HG03521 (cell line): Measurements from ENCODE around the gene SNAI3.

Experiments used
- ATAC-seq: cut with Tn5 transposase; IDR thresholded peaks from one replicate; pipeline ENCODE4 v1.9.1; 2021; ENCODE audit warnings: mild to moderate bottlenecking, moderate library complexity; ENCODE audit not compliant: unreplicated experiment

Gene SNAI3

DNA sequence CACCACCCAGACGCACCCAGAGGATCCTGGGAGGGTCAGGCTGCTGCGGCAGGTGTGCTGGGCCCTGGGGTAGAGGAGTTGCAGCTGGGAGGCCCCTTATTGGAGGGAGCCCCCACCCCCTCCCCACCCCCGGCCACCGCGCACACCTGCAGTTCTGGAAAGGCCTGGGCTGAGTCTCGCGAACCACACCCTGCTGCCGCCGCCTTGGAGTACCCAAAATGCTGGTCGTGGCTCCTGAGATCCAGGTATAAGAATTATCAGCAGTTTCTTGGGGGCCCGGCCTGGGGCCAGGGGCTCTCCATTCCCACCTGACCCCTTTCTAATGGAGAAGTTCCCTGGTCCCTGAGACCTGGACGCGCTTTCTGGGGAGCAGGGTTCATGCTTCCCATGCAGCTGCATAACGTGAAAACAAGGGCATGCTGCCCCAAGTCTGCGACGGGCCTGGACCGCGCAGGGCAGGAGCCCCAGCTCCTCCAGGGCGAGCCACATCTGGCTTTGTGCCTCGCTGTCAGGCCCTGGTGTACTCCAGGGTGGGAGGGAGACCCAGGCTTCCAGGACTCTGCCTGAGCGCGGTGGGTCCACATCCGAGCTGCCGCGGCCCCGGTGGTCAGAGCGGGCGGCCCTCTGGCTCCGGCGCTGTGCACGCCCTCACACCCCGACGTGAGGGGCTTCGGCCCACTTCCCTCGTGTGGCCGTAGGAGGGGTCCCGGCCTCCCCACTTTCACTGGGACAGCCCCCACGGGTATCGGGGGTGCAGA is 7.3 kb upstream of the SNAI3 start:
- ATAC-seq, result no peak

DNA sequence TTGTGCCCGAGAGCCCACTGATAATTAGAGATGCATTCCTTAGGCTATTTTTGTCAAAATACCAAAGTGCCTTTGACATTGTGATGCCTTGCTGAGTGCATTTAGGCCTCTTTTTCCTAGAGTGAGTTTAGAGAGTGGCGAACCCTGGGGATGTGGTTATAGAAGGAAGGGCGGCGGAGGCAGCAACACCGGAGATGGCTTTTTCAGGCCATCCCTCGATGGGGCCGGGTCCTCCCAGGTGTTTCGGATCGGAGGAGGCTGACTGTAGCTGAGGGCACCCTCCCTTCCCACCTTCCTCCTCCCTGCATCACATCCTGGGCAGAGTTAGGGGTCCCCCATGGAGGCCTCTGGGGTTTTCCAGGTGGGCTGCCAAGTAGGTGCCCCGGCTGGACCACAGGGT is 6.6 kb upstream of the SNAI3 start:
- no peak for ATAC-seq

DNA sequence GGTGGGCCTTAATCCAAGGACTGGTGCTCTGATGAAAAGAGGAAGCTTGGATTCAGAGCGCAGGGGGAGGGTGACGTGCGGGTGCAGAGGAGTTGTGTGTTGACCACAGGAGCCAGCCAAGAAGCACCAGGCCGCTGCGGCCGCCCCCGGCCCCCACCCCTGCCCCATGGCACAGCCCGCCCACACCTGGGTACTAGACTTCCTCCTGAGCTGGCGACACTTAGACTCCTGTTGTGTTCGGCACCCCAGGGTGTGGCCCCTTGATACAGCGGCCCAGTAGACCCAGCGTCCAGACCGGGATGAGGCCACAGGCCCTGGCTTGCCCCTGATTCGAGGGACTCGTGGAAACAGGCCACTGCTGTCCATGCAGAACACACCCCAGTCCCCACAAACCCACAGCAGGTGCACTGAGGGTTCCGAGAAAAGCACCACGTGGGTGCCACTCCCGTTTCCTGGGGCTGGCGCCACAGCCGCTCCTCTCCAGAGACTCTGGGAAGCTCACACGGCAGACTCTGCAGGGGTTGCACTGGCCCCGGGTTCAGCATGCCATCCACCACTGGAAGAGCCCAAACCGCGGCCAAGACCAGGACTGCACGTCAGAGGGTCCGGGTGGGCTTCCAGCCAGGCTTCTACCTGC is 5.7 kb upstream of the SNAI3 start:
- ATAC-seq, result no peak

DNA sequence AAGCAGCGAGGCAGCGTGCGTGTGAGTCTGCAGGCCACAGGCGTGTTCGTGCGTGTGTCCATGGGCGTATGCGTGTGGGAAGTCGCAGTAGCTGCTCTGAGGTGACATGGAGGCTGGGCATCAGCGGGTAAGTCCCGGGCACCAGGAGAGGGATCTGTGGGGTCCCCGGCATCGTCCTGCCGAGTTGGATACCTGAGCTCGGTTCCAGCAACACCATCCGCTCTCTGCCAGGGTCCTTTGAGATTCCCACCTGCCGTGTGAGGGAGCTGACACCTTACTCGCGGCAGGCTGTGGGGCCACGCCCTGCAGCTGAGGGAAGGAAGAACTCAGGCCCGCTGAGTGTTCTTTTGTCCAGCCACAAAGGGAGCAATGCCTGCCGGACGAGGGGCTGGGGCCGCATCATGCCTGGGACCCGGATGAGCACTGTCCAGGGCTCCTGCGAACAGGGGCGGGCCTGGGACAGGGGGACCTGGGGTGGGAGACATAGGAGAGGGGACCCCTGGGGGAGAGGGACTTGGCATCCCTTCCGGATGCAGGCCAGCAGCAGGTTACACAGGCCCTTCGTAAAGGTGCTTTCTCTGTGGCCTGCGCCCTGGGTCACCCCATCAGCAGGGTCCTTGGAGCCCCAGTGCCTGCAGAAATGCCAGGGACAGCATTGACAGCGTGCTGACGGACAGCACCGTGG is 5.0 kb upstream of the SNAI3 start:
- ATAC-seq, result no peak

DNA sequence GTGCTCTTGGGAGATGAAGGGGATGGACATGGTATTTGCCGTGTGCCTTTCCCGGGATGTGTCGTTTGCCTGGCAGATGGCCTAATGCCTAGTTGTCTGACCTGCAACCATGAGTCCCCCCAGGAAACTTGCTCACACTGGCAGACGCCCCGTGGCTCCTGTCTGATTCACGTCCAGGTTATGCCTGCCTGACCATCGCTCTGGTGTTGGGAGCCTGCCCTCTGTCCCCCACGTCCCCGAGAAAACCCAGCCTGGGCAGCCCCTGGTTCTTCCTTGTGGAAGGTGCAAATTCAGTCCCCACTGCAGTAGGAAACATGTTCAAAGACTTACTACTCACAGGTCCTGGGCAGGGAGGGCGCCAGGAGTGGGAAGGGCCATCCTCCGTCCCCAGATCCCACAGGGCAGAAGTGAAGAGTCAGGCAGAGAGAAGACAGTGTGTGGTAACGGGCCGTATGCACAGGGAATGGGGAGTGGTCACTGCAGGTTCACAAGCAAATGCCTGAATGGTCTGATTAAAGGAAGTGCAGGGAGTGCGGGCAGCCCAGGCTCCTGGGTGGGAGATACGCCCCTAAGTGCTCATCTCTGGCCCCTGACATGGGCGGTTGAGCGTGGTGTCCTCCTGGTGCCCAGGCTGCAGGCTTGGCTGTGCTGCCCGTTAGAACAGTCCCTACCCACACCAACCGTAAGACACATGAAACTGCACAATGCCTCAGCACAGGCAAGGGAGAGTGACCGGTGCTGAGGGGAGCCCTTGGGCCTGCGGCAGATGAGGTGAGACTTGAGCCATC is 4.2 kb upstream of the SNAI3 start:
- no peak for ATAC-seq

DNA sequence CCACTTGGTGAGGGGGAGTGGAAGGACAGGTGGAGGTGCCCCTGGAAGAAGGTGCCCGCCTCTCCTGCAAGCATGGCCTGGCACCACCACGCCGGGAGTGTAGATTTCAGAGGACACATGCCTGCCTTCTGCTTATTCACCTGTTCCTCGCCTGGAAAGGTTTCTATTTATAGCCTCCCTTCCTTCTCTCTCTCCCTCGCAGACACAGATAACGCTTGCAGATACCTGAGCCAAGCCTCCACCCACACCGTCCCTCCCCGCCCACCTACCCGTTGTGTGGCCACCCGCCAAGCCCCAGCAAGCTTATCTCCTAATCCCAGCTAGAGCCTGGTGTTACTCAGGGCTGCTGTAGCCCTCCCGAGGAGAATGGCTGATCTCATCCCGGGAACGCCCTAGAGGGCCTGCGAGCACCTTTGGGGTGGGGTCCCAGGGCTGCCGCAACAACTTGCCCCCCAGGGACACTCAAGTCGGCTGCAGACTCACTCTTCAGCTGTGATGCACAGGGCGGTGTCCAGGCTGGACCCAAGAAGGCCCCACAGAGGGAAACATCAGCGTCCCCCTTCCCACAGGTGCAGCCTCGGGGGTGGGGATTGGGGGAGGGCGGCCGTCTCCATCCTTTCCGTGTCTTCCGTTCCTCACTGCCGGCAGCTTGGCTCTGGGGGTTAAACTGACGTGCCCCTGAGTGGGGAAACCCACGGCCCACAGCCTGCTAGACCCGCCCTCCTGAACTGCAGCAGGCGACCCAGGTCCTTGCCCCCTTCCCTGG is 1.9 kb upstream of the SNAI3 start:
- no peak for ATAC-seq

DNA sequence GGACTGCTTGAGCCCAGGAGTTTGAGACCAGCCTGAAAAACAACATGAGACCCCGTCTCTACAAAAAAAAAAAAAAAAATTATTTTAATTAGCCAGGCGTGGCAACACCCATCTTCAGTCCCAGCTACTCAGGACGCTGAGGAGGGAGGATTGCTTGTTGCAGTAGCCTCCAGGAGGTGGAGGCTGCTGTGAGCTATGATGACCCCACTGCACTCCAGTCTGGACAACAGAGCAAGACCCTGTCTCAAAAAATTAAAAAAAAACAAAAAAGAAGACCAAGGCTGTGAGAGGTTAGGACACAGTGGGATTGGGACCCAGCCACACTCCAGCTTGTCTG is 1.3 kb upstream of the SNAI3 start:
- ATAC-seq, result no peak

DNA sequence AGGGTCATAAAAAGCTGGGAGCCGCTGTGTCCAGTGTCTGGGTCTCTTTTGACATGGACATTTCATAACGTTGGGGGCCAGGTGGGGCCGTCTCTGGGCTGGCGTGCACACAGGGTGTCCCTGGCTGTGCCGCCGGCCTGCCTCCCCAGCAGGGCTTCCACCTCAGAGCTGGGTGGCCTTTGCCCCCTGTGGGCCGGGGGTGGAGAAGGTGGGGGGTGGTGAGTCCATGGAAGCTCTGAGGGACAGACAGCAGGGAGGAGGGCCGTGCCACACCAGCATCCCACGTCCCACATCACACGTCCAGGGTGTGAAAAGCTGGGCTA is 908 bp upstream of the SNAI3 start:
- no peak for ATAC-seq

DNA sequence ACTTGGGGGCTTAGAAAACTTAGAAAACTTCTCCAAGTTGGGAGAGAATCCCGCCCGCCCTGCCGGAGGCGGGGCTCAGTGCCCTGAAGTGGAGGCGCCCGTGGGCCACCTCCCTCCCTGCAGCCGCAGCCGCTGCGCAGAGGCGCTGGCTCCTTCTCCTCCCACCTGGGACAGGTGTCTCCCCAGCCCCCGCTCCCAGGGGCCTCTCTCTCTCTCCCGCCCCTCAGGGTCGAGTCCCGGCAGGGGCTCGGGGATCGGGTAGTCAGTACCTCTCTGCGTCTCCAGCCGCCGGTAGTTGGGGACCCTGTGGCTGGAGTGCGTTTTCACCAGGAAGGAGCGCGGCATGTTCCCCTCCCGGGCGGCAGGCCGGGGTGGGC is 257 bp downstream of the SNAI3 start:
- ATAC-seq, result no peak

DNA sequence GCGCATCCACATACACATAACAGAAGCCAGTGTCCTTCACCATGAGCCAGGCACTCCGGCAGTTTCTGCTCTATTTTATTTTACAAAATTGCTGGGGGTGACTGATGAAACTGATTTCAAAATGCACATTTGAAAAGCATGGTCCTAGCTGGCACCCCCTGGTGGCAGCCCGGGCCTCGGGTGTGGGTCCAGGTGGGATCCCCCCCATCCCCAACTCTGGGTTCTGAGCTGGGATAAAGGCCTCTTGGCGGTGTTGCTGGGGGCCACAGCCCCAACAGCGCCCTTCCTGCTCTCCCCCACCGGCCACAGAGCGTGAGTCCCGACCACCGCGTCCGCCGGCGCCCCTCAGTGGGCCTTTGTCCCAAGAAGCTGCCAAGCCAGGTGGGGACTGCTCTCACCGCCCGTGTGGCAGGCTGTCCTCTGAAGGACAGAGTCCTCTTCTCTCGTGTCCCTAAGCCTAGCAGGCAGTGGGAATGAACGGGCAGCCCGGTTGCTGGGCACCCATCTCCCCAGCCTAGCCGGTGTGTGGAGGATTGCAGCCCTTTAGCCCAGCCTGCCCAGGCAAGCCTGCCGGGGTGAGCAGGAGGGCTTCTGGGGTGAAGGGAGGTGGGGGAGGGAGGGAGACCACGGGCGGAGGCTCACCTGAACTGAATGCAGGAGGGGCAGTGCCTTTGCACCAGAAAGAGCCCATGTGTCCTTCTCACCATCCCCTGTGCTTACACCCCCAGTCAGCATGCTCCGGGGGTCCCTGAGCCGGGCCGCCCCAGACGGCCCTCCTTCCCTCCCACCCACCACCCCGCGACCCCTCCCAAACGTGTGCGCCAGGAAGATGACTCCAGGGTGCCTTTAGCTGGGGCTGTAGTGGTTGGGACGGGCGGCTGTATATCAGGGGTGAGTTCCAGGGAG is 898 bp downstream of the SNAI3 start:
- no peak for ATAC-seq

DNA sequence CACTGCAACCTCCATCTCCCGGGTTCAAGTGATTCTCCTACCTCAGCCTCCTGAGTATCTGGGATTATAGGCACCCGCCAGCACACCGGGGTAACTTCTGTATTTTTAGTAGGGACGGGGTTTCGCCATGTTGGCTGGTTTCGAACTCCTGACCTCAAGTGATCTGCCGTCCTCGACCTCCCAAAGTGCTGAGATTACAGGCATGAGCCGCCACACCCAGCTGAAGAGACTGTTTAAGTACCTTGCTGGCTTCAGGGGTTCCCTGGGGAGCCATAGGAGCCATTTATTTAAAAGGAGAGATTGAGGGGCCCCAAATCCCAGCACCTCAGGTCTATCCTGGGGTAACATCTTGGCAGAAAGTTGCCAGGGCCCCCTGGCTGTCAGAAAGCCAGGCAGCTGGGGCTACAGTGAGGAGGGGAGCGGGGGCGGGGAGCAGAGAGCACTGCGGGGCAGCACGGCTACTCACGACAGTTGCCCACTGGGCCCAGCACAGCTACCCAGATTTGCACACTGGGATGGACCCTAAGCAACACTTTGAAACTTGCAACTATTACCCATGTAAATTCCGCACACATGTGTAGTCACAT is 1.6 kb downstream of the SNAI3 start:
- ATAC-seq, result no peak

DNA sequence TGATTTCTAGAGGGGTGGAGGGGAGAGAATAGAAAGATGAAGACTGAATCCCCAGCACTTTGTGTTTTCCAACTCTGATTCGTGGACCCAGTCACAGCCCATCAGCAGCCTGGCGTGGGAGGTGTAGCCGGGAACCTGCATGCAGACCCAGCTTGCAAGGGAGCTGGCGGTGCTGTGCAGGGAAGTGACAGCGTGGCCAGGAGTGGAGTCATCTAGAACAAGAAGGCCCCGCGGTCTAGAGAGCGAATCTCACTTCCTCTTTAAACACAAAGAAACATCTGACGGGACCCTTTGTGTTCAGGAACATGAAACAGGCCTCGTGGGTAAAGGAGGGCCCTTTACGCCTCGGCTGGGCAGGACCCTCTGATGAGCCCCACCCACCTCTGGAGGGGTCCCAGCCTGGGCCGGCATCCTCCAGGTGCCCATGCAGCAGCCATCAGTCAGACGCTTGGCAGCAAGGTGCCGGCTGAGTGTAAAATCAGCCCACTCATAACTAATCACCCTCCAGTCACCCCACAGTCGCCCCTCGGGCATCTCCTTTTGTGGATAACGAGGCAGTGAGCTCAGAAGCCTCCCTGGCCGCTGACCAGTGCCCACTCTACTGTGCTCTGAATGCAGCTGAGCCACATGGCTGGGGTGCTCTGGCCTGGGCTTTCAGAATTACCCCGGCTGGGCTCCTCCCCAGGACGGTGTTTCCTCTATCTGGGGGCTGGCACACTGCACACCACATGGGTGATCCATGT is 4.4 kb downstream of the SNAI3 start:
- peak; percentile 51 for ATAC-seq

DNA sequence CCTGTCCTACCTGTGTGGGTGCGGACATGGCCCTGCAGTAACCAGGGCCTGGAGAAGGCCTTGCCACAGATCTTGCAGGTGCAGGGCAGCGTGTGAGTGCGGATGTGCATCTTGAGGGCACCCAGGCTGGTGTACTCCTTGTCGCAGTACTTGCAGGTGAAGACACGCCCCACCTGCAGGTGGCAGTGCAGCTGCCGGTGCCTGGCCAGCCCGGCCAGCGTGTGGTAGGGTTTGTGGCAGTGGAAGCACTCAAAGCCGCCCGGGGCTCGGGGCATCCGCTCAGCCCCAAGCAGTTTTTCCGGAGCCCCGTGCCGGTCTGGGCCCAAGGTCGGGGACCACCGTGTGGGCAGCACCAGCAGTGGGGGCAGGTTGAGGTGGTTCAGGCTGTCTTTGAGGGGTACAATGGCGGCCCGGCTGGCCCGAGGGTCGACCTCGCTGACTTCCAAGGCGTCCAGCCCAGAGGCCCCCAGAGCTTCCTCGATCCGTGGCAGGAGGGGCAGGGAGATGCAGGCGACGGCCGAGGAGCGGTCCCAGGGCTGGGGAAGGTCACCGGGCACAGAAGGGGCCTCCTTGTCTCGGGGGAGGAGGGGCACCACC is 5.1 kb downstream of the SNAI3 start:
- no peak for ATAC-seq

DNA sequence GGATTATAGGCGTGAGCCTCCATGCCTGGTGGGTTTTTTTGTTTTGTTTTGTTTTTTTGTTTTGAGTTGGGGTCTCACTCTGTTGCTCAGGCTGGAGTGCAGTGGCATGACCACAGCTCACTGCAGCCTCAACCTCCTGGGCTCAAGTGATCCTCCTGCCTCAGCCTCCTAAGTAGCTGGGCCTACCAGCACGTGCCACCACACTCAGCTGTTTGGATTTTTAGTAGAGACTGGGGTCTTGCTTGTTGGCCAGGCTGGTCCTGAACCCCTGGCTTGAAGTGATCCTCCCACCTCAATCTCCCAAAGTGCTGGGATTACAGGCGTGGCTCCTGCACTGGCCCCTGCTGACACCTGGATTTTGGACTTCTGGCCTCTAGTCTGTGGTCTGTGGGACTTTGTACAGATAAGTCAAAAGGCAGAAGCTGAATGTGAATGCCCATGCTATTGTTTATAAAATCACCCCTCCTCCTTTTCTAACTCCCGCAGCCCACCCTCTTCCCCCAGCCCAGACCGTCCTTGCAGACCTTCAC is 5.7 kb downstream of the SNAI3 start:
- ATAC-seq, result no peak

DNA sequence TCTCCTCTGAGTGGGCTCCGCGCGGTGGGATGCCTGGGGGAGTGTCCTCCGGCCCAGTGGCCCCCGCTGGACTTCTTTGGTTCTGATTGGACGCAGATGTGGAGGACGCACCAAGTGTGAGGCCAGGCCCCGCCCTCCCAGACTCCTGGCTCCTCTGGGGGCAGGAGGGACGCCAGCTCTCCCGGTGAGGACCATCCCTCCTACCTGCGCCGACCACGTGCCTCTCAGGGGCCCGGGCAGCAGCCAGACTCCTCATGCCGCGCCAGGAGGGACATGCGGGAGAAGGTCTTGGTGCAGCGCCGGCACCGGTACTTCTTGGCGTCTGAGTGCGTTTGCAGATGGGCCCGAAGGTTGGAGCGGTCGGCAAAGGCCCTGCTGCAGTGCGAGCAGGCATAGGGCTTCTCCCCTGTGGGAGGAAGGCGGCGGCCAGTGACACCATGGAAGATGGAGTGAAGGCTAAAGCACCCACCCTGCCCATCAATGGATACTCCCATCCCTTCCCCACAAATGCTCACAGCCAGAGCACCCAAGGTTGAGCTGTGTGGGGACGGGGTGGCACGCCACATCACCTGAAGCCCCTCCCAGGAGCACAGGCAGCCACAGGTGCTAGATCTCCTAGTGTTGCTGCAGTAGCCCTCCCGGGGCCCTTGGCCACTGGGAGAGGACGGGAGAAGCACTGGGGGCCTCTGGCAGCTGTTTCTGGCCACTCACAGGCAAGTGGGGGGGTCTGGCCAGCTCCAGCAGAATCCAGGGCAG is 7.9 kb downstream of the SNAI3 start:
- ATAC-seq, result no peak

DNA sequence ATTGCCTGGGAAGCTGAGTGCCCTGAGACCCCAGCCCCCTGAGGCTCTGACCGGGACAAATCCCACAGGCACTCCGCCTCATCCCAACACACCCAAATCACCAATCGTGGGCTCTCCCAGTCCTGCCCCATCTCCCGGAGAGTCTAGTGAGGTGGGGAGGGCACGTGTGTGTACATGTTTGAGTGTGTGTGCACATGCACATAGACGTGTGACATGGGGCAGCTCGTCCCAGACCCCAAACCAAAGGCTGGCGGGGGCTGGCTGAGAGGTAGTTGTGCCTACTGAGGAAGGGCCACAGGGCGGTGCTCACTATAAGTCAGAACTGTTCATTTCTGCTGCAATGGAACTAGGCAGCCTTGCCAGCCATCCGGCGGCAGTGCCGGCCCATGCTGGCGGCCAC is 8.6 kb downstream of the SNAI3 start:
- no peak for ATAC-seq

DNA sequence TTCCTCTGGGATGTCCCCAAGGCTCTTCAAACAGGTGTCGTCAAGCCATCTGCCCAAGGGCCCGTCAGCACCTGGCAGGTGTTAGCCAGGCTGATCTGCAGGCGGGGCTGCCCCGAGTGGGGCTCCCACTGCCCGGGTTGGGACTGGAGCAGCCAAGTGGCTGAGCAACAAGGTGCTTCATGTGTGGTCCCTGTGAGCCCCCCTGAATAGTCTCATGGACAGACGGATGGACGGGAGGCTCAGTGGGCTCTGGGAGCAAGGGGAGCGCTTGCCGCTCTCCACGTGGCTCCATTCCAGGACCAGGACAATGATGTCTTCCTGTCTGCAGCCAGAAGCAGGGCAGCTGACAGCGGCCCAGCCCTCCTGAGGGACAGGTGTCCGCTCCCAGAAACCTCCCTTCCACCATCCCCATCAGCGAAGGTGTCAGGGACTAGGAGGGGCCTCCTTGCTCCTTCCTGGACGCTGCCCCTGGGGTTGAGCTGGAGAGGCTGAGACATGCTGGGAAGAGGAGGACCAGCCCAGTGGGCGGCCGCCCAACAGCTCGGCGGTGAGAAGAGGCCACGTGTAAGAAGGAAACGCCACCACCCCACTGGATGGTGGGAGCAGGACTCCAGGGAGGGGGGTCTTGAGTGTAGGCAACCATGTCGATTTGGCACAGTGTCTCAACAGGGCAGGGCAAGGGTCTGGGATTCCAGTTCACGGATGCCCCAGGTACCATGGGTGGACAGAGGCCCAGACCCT is 9.6 kb downstream of the SNAI3 start:
- no peak for ATAC-seq
